IMR-90 (cell line): Measurements from ENCODE around the gene DYRK3.

ENCODE experiments used
- CEBPB ChIP-seq: IDR thresholded peaks from 2 replicates; pipeline ENCODE4 v1.6.1; 2012; ENCODE audit warnings: low read depth, low read length, improper control_type of control experiment
- CTCF ChIP-seq: conservative IDR thresholded peaks from 2 replicates; pipeline ENCODE4 v1.5.1; 2012; ENCODE audit warnings: mild to moderate bottlenecking, low read depth, low read length, improper control_type of control experiment
- MAFK ChIP-seq: IDR thresholded peaks from 2 replicates; pipeline ENCODE4 v1.6.1; 2012; ENCODE audit warnings: low read depth, low read length, improper control_type of control experiment
- MXI1 ChIP-seq: IDR thresholded peaks from 2 replicates; pipeline ENCODE4 v1.6.1; 2012; ENCODE audit warnings: low read depth, mild to moderate bottlenecking, low read length, moderate library complexity, borderline replicate concordance
- POLR2A ChIP-seq: IDR thresholded peaks from 2 replicates; pipeline ENCODE4 v1.6.1; 2012; ENCODE audit warnings: mild to moderate bottlenecking, low read depth, low read length
- RFX5 ChIP-seq: IDR thresholded peaks from 2 replicates; pipeline ENCODE4 v1.8.0; 2012; ENCODE audit warnings: low read depth, mild to moderate bottlenecking, low read length, moderate library complexity
- USF2 ChIP-seq: fragments of 150-350 bp; IDR thresholded peaks from 2 replicates; pipeline ENCODE4 v1.6.1; 2017; ENCODE audit warnings: mild to moderate bottlenecking, antibody characterized with exemption, low read length, low read depth

DNA sequence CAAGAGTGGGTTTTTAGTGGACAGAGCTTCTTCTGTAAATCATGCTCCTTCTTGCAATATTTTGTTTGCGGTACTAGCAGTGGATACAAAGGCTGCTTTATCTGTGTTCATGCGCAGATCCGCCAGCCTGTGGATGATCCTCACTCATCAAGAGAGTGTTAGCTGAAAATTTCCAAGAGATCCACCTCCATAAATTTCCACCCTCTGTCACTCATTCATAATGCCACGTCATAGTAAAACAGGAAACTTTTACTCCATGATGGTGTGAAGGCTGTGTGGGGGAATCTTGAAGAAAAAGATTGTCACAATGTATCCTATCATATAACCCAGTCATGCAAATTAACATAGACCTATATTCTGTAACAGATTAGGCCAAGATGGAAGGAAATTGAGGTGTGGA is 44.9 kb downstream of the DYRK3 start:
- TF ChIP-seq CTCF (no peak), RFX5 (no peak), POLR2A (no peak), USF2 (no peak), MXI1 (no peak), MAFK (no peak), CEBPB (no peak)
